Stomach (tissue), 9 donors: ENCODE results near the gene CHPT1. TPM values are rescaled to one million over a fixed set of nuclear protein-coding genes. Genes with fewer than 3 reads are reported as not detected.

ENCODE experiments used
- DNase-seq, 2 donors: peaks; one replicate each; pipeline versions ENCODE4 v3.0.0 to v3.0.0-alpha.2; 2013 to 2019
- H3K27ac ChIP-seq, 5 donors: fragments of 200-600 bp in 4 of 5; sonication (generic) in 4 of 5; one replicate each; pipeline ENCODE4 v1.5.1; 2013 to 2019; ENCODE audit warnings: mild to moderate bottlenecking in 1 of 5, moderate library complexity in 1 of 5
- H3K27me3 ChIP-seq, 3 donors: fragments of 200-600 bp; sonication (generic); one replicate each; pipeline ENCODE4 v1.5.1; 2017 to 2019; ENCODE audit warnings: mixed run types in 1 of 3
- H3K36me3 ChIP-seq, 4 donors: fragments of 200-600 bp; sonication (generic); 1 replicate in 3 of 4; 2 replicates in 1 of 4; pipeline ENCODE4 v1.5.1; 2016 to 2019
- H3K4me1 ChIP-seq, 4 donors: fragments of 200-600 bp; sonication (generic); one replicate each; pipeline ENCODE4 v1.5.1; 2016 to 2019
- H3K4me3 ChIP-seq, 4 donors: fragments of 200-600 bp; sonication (generic) in 3 of 4; one replicate each; pipeline ENCODE4 v1.5.1; 2016 to 2019; ENCODE audit warnings: mild to moderate bottlenecking in 1 of 4
- H3K9me3 ChIP-seq, 4 donors: fragments of 200-600 bp; sonication (generic); one replicate each; pipeline ENCODE4 v1.5.1; 2016 to 2019
- CTCF ChIP-seq, 7 experiments: fragments of 450-650 bp in 4 of 7; fragments of 200-600 bp in 3 of 7; sonication (generic) in 3 of 7; IDR thresholded peaks; one replicate each; pipeline ENCODE4 v1.5.1; 2016 to 2019; ENCODE audit warnings: antibody characterized with exemption in 7 of 7, control low read depth in 2 of 7, mild to moderate bottlenecking in 1 of 7
- EP300 ChIP-seq: sonication (generic); formaldehyde crosslinking; IDR thresholded peaks from one replicate; pipeline ENCODE4 v1.6.1; 2017; ENCODE audit warnings: antibody characterized with exemption
- POLR2A ChIP-seq, 4 donors: fragments of 450-650 bp; IDR thresholded peaks; one replicate each; pipeline ENCODE4 v1.6.1; 2016; ENCODE audit warnings: antibody characterized with exemption in 4 of 4, control low read depth in 2 of 4, mild to moderate bottlenecking in 1 of 4, moderate library complexity in 1 of 4
- POLR2AphosphoS5 ChIP-seq, 3 donors: sonication (generic); formaldehyde crosslinking; IDR thresholded peaks; one replicate each; pipeline ENCODE4 v1.6.1; 2016; ENCODE audit warnings: antibody characterized with exemption in 3 of 3
- WGBS, 5 donors: extraction: QIAGEN DNeasy Blood & Tissue Kit in 3 of 5; methylation state at CpG; one replicate each; pipeline versions ENCODE4 v1.1.5 to v1.1.7; 2013 to 2018; 5-methylcytosine and 5-hydroxymethylcytosine counted together
- intact Hi-C: fragments of 100-400 bp; cut with DNase I; formaldehyde crosslinking; loops from one replicate; pipeline ENCODE4 v1.15.1; 2023; ENCODE audit warnings: low total_unique reads
- polyA plus RNA-seq, 3 donors: library from polyadenylated mRNA; stranded (reverse); fragments of 200-250 nt; gene quantifications; one replicate each; pipeline ENCODE4 v1.2.3, GENCODE V29; 2013
- total RNA-seq, 5 donors: library from RNA; depleted of rRNA; stranded (reverse); fragments of >200 nt; gene quantifications; one replicate each; pipeline versions ENCODE4 v1.1.0 to v1.2.3, GENCODE V29; 2014 to 2016
- donor health status: healthy with polysubstance abuse.
- donor health status: Bipolar disorder and iron deficiency.
- donor health status: healthy.

CHPT1 gene
- total and polyA plus RNA-seq, 8 donors = 34.2 to 618 (median 78.9) TPM

- H3K27ac ChIP-seq = no peak overlapping the region
- no peak for TF ChIP-seq POLR2A (IDR thresholded peaks at IDR 0.05)
- no peak for TF ChIP-seq EP300
- TF ChIP-seq CTCF (IDR thresholded peaks at IDR 0.05) = no peak
- no peak for TF ChIP-seq POLR2AphosphoS5 (IDR thresholded peaks at IDR 0.05)
- WGBS, 5 donors = 76 to 95% (median 88%) methylated on average over 4 of the region's 4 CpGs
- no peaks in the 10 kb centered on the region for H3K27me3 ChIP-seq
- peaks cover 0 to 9% (median 0%) of the 10 kb centered on the region in 4 donors for H3K4me1 ChIP-seq
- DNase-seq = no peak
- intact Hi-C loops = no loop called here
- no peaks in the 10 kb centered on the region for H3K9me3 ChIP-seq
- H3K36me3 ChIP-seq = no peaks in the 10 kb centered on the region
- H3K4me3 ChIP-seq = no peak overlapping the region
Measured at GRCh38 chr12:101650346-101651117, 46.9 kb upstream of the CHPT1 start.

- H3K36me3 ChIP-seq = no peaks in the 10 kb centered on the region
- 45 to 67% (median 57%) methylated on average over 3 of the region's 3 CpGs for WGBS, 5 donors
Measured at GRCh38 chr12:101653030-101653429, 44.4 kb upstream of the CHPT1 start.

GRCh38 chr12:101653503-101653902 is 43.9 kb upstream of the CHPT1 start:
- Histone ChIP-seq H3K4me3 (no peak overlapping the region), H3K4me1 (no peaks in the 10 kb centered on the region), H3K27me3 (no peaks in the 10 kb centered on the region), H3K27ac (no peak overlapping the region), H3K9me3 (no peaks in the 10 kb centered on the region), H3K36me3 (no peaks in the 10 kb centered on the region)
- 34 to 51% (median 37%) methylated on average over 3 of the region's 3 CpGs for WGBS, 5 donors
- DNase-seq = peak in 1 of 2 donors; percentile 42
- TF ChIP-seq POLR2A (IDR thresholded peaks at IDR 0.05) (no peak), EP300 (no peak), CTCF (IDR thresholded peaks at IDR 0.05) (no peak), POLR2AphosphoS5 (IDR thresholded peaks at IDR 0.05) (no peak)
- intact Hi-C loops = no loop called here

More at GRCh38 chr12:101653030-101653429, 44.4 kb upstream of the CHPT1 start:
- Histone ChIP-seq H3K4me3 (no peak overlapping the region), H3K4me1 (no peaks in the 10 kb centered on the region), H3K27ac (no peak overlapping the region), H3K9me3 (no peaks in the 10 kb centered on the region), H3K27me3 (no peaks in the 10 kb centered on the region)
- intact Hi-C loops = no loop called here
- no peak for TF ChIP-seq POLR2A (IDR thresholded peaks at IDR 0.05)
- TF ChIP-seq POLR2AphosphoS5 (IDR thresholded peaks at IDR 0.05) = no peak
- no peak for TF ChIP-seq EP300
- no peak for TF ChIP-seq CTCF (IDR thresholded peaks at IDR 0.05)
- DNase-seq = no peak

- H3K4me1 ChIP-seq = no peaks in the 10 kb centered on the region
- WGBS, 5 donors = 83 to 97% (median 90%) methylated on average over 1 of the region's 1 CpG
- H3K27me3 ChIP-seq = no peaks in the 10 kb centered on the region
- TF ChIP-seq POLR2AphosphoS5 (IDR thresholded peaks at IDR 0.05) (no peak), CTCF (IDR thresholded peaks at IDR 0.05) (no peak), POLR2A (IDR thresholded peaks at IDR 0.05) (no peak), EP300 (no peak)
- no peaks in the 10 kb centered on the region for H3K36me3 ChIP-seq
- H3K9me3 ChIP-seq = no peaks in the 10 kb centered on the region
- H3K27ac ChIP-seq = no peak overlapping the region
- intact Hi-C loops = no loop called here
- DNase-seq = no peak
- H3K4me3 ChIP-seq = no peak overlapping the region
Measured at GRCh38 chr12:101654442-101654841, 43.0 kb upstream of the CHPT1 start.
